PC-3 (cell line): ENCODE data around the gene SP7.

Experiments
- CTCF ChIP-seq: fragments of 300-600 bp; sonication (generic); conservative IDR thresholded peaks from 2 replicates; pipeline ENCODE4 v1.5.1; 2017; ENCODE audit warnings: antibody characterized with exemption, low read depth, mild to moderate bottlenecking, low read length
- EZH2 ChIP-seq: fragments of 300-600 bp; sonication (generic); IDR thresholded peaks from one replicate; pipeline ENCODE4 v1.6.1; 2017; ENCODE audit warnings: antibody characterized with exemption, mild to moderate bottlenecking, low read length; ENCODE audit not compliant: unreplicated experiment

DNA sequence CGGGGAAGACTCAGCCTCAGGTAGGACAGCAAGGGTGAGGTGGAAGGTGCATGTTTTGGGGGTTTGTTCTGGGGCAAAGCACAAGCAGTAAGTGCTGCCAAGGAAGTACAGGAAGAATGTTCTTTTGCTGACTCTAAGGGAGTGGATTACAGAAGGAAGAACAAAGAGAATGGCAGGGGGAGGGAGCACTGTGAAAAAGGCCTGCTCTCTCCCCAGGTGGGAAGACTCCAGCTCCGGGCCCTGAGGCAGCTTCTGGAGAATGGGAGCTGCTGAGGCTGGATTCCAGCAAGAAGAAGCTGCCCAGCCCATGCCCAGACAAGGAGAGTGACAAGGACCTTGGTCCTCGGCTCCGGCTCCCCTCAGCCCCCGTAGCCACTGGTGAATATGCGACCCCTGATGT, 47.8 kb downstream of the SP7 start:
- TF ChIP-seq CTCF: no peak
- no peak for TF ChIP-seq EZH2
